ENCODE measurements around the gene ZNF90.
"Not testable (repeated sequence)": the region's sequence is repeated elsewhere in the genome, so short reads cannot be mapped to it uniquely, and the experiment has no call there.

The ZNF90 gene

GRCh38 chr19:20107301-20107700 lies 29.5 kb downstream of the ZNF90 start:
- no peak for DNase-seq

- not testable (repeated sequence) for DNase-seq
Measured at GRCh38 chr19:20118064-20118839, 40.5 kb downstream of the ZNF90 start.

GRCh38 chr19:20124879-20125278 lies 47.1 kb downstream of the ZNF90 start:
- no peak for DNase-seq

- DNase-seq: not testable (repeated sequence)
Measured at GRCh38 chr19:20132933-20133332, 55.1 kb downstream of the ZNF90 start.

- DNase-seq: not testable (repeated sequence)
Measured at GRCh38 chr19:20137714-20138113, 59.9 kb downstream of the ZNF90 start.

- no peak for DNase-seq
Measured at GRCh38 chr19:20151617-20152145, 73.9 kb downstream of the ZNF90 start.

GRCh38 chr19:20152506-20152905 lies 74.7 kb downstream of the ZNF90 start:
- DNase-seq: not testable (repeated sequence)

GRCh38 chr19:20153281-20153680 lies 75.5 kb downstream of the ZNF90 start:
- no peak for DNase-seq

- no peak for DNase-seq
Measured at GRCh38 chr19:20154636-20155035, 76.8 kb downstream of the ZNF90 start.

- DNase-seq: no peak
Measured at GRCh38 chr19:20162821-20163220, 85.0 kb downstream of the ZNF90 start.

GRCh38 chr19:20164456-20164855 lies 86.7 kb downstream of the ZNF90 start:
- DNase-seq: no peak

GRCh38 chr19:20165971-20166592 lies 88.3 kb downstream of the ZNF90 start:
- no peak for DNase-seq

- DNase-seq: peak; percentile 47
Measured at GRCh38 chr19:20167020-20167644, 89.3 kb downstream of the ZNF90 start, which contains the start of gene ZNF486. TSS of gene ZNF486 (plus strand) at chr19:20167214. CDS start at chr19:20167331, 117 bp downstream.

GRCh38 chr19:20167651-20168122 lies 89.9 kb downstream of the ZNF90 start:
- no peak for DNase-seq

Measured in NCI-H2171 (cell line).